PC-9 (cell line): ENCODE data around the gene PKP3. TPM values are rescaled to one million over a fixed set of nuclear protein-coding genes. Genes with fewer than 3 reads are reported as not detected.

Experiments
- BruUV-seq: library from RNA; stranded (reverse); fragments of 400-500 nt; replicated peaks from 2 replicates; lab custom pipeline; 2021; lab: Mats Ljungman, UMichigan
- CTCF ChIA-PET: fragments of 300-600 bp; sonication (Branson Sonifier 250); formaldehyde crosslinking; loops from one replicate; lab custom pipeline; 2022; ENCODE audit warnings: antibody characterized with exemption; lab: Charles Lee
- POLR2A ChIA-PET: fragments of 300-600 bp; sonication (Branson Sonifier 250); formaldehyde crosslinking; loops from one replicate; lab custom pipeline; 2022; ENCODE audit warnings: antibody characterized with exemption; ENCODE audit not compliant: unreplicated experiment; lab: Charles Lee
- DNase-seq, 2 experiments: peaks; one replicate each; pipeline versions ENCODE4 v3.0.0 to v3.0.0-alpha.2; 2015 to 2022; ENCODE audit warnings: mixed read lengths in 1 of 2
- H2AFZ ChIP-seq: fragments of 200-600 bp; sonication (generic); 2 replicates; pipeline ENCODE4 v1.8.1; 2017; ENCODE audit warnings: antibody characterized with exemption
- H3F3A ChIP-seq: fragments of 200-600 bp; sonication (generic); 2 replicates; pipeline ENCODE4 v1.8.1; 2017; ENCODE audit warnings: antibody characterized with exemption, mild to moderate bottlenecking, low read depth; ENCODE audit not compliant: insufficient read depth
- H3K27ac ChIP-seq: fragments of 200-600 bp; sonication (generic); 2 replicates; pipeline ENCODE4 v1.6.1; 2016; ENCODE audit warnings: mixed run types
- H3K27me3 ChIP-seq: fragments of 200-600 bp; sonication (generic); 2 replicates; pipeline ENCODE4 v1.6.1; 2016; ENCODE audit warnings: low read depth, mixed run types; ENCODE audit not compliant: insufficient read depth
- H3K36me3 ChIP-seq: fragments of 200-600 bp; sonication (generic); 2 replicates; pipeline ENCODE4 v1.6.1; 2016; ENCODE audit warnings: low read depth, mixed run types
- H3K4me1 ChIP-seq: fragments of 200-600 bp; sonication (generic); replicated peaks from 2 replicates; pipeline ENCODE4 v1.6.1; 2016; ENCODE audit warnings: mixed run types; ENCODE audit not compliant: insufficient read depth
- H3K4me2 ChIP-seq: fragments of 200-600 bp; sonication (generic); 2 replicates; pipeline ENCODE4 v1.6.1; 2017; ENCODE audit warnings: mixed run types
- H3K4me3 ChIP-seq: fragments of 200-600 bp; sonication (generic); 2 replicates; pipeline ENCODE4 v1.6.1; 2016; ENCODE audit warnings: mixed run types
- H3K79me2 ChIP-seq: fragments of 200-600 bp; sonication (generic); 2 replicates; pipeline ENCODE4 v1.6.1; 2017; ENCODE audit warnings: low read depth, mixed run types
- H3K9me2 ChIP-seq: fragments of 200-600 bp; sonication (generic); 2 replicates; pipeline ENCODE4 v1.8.1; 2017; ENCODE audit warnings: mild to moderate bottlenecking; ENCODE audit not compliant: insufficient read depth
- H3K9me3 ChIP-seq: fragments of 200-600 bp; sonication (generic); 2 replicates; pipeline ENCODE4 v1.8.1; 2016; ENCODE audit warnings: low read depth; ENCODE audit not compliant: insufficient read depth
- H4K20me1 ChIP-seq: fragments of 200-600 bp; sonication (generic); 2 replicates; pipeline ENCODE4 v1.8.1; 2017; ENCODE audit not compliant: insufficient read depth
- EZH2 ChIP-seq: fragments of 200-600 bp; sonication (generic); IDR thresholded peaks from 2 replicates; pipeline ENCODE4 v1.8.0; 2017; ENCODE audit warnings: antibody characterized with exemption, low read depth
- intact Hi-C: fragments of 100-400 bp; cut with micrococcal nuclease; formaldehyde crosslinking; loops from one replicate; pipeline ENCODE4 v1.10.0; 2022; ENCODE audit not compliant: unreplicated experiment
- total RNA-seq: library from RNA; stranded (reverse); gene quantifications from 2 replicates; pipeline ENCODE4 v1.2.3, GENCODE V29; 2021
- TF ChIP-seq, protein P1 (sequence below): fragments of 200-600 bp; sonication (generic); conservative IDR thresholded peaks from 2 replicates; pipeline ENCODE4 v1.6.1; 2017; ENCODE audit warnings: mixed run types, antibody characterized with exemption, mild to moderate bottlenecking, moderate library complexity

PKP3 gene
- total RNA-seq, 1 experiment from 2014 or later = 83.7 TPM

DNA sequence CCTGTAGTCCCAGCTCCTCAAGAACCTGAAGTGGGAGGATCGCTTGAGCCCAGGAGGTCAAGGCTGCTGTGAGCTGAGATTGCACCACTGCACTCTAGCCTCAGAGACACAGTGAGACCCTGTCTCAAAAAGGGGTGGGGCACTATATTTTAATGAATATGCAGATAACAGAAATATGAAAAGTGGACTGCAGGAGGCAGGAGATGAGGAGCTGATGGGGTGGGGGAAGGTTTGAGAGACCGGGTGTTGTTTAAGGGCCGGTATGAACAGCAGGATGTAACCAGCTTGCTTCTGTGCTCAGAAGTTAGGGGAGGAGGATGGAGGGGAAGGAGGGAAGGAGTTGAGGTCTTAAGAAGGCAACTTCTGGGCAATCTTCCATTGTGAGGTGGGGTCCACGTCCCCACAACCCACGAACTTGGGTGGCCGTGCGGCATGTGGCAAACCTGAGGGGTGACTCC is 26.0 kb upstream of the PKP3 start:
- TF ChIP-seq, protein P1, sequence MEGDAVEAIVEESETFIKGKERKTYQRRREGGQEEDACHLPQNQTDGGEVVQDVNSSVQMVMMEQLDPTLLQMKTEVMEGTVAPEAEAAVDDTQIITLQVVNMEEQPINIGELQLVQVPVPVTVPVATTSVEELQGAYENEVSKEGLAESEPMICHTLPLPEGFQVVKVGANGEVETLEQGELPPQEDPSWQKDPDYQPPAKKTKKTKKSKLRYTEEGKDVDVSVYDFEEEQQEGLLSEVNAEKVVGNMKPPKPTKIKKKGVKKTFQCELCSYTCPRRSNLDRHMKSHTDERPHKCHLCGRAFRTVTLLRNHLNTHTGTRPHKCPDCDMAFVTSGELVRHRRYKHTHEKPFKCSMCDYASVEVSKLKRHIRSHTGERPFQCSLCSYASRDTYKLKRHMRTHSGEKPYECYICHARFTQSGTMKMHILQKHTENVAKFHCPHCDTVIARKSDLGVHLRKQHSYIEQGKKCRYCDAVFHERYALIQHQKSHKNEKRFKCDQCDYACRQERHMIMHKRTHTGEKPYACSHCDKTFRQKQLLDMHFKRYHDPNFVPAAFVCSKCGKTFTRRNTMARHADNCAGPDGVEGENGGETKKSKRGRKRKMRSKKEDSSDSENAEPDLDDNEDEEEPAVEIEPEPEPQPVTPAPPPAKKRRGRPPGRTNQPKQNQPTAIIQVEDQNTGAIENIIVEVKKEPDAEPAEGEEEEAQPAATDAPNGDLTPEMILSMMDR = no peak
- no peak for TF ChIP-seq EZH2
- Histone ChIP-seq H3K9me2 (no peaks in the 10 kb centered on the region), H3K4me3 (no peak overlapping the region), H3F3A (peaks cover 11% of the 10 kb centered on the region), H3K27me3 (peaks cover 15% of the 10 kb centered on the region), H3K36me3 (no peaks in the 10 kb centered on the region), H4K20me1 (no peaks in the 10 kb centered on the region), H3K4me2 (peak overlapping the region; percentile 61; the same call in 1 of the 2 replicates), H3K27ac (no peak overlapping the region), H2AFZ (no peak overlapping the region), H3K4me1 (peaks cover 8% of the 10 kb centered on the region; the same call in 1 of the 2 replicates), H3K79me2 (no peaks in the 10 kb centered on the region), H3K9me3 (no peaks in the 10 kb centered on the region)
- ChIA-PET CTCF (no interaction called here), POLR2A (interaction anchor here (0.7 kb wide), 1 partner anchor 82 kb away, joined by 4 read pairs; no protein-coding TSS in a partner anchor)
- no peak for DNase-seq
- intact Hi-C loops = no loop called here
- no TSS peak for BruUV-seq

DNA sequence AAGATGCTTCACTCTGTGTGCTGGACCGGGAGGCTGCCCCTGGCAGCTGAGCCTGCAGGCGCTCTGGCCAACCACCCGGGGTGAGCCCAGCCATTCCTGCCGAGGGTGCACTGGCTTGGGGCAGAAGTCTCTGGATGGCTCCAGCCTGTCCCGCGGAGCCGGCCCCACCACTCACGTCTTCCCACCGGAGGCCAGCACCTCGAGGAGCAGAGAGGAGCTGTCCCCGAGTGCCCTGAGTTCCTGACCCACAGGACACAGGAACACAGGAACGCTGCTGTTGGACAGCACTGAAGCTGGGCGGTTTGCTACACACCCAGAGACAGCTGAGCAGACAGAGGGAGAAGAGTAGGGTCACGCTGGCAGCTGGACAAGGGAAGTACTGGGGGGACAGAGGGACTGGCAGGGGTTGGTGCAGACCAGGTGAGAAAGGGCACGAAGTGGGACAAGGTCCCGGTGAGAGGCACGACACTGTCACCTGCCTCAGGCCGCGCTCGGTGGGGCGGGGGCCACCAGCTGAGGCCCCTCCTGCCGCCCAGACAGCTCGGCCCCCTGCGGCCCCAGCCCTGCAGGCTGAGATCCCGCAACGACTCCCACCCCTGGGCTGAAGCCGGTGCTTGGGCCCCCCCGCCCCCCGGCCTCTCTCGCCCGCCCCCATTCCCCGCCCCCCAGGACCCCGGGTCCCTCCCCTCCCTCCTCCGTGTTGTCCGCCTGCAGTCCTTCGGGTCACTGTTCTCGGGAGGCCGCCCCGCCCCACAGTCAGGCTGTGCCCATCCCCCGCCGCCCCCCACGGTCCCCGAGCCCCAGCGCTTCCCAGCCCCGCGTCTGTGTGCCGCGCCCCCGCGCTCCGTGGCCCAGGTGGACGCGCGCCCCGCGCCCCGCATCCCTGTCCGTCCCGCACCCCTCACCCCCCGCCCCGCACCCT is 25.3 kb upstream of the PKP3 start:
- intact Hi-C loops = no loop called here

DNA sequence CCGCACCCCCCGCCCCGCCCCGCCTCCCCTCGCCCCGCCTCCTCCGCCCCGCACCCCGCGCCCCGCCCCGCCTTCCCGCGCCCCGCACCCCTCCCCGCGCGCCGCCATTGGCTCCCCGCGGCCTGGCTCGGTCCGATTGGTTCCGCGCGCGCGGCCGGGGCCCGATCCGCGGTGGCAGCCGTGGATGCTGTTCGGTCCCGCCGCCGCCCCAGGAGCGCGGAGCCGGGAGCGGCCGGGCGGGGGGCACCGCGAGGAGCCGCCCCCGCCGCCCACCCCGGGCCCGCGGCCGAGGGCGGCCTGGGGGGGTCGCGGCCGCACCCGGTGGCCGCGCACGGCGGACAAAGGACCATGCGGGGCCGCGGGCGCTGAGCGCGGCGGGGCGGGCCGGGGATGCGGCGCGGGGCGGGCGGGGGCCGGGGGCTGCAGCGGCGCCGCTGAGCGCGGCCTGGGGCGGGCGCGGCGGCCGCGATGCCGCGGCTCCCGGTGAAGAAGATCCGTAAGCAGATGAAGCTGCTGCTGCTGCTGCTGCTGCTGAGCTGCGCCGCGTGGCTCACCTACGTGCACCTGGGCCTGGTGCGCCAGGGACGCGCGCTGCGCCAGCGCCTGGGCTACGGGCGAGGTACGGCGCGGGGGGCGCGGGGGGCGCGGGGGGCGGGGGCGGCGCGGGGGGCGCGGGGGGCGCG is 24.5 kb upstream of the PKP3 start, which contains the start of gene B4GALNT4:
Gene B4GALNT4 (plus strand): TSS at position 164 of the 683 bp plus-strand sequence. CDS start 305 bp downstream, at position 469.
- no peak for DNase-seq
- no TSS peak for BruUV-seq
- no peaks in the 10 kb centered on the region for H3K36me3 ChIP-seq
- H3K27me3 ChIP-seq = peaks cover 15% of the 10 kb centered on the region
- no peaks in the 10 kb centered on the region for H3K79me2 ChIP-seq
- H3K4me2 ChIP-seq = peak within 1 kb of the TSS; percentile 61
- H2AFZ ChIP-seq = no peak within 1 kb of the TSS
- H3K4me1 ChIP-seq = peaks cover 8% of the 10 kb centered on the region; the same call in 1 of the 2 replicates
- POLR2A ChIA-PET = interaction anchor here (0.6 kb wide), 2 partner anchors 75 to 378 kb away, joined by 3 to 4 read pairs; partner anchors contain the start of gene TALDO1
- no peak for TF ChIP-seq EZH2
- TF ChIP-seq, protein P1 = no peak
- H4K20me1 ChIP-seq = no peaks in the 10 kb centered on the region
- no peak within 1 kb of the TSS for H3K27ac ChIP-seq
- peaks cover 11% of the 10 kb centered on the region for H3F3A ChIP-seq
- H3K4me3 ChIP-seq = no peak within 1 kb of the TSS
- intact Hi-C loops = no loop called here
- no peaks in the 10 kb centered on the region for H3K9me2 ChIP-seq
- CTCF ChIA-PET = no interaction called here
- no peaks in the 10 kb centered on the region for H3K9me3 ChIP-seq

More for the DNA sequence above, 25.3 kb upstream of the PKP3 start:
- H3K27ac ChIP-seq = no peak overlapping the region
- H3K27me3 ChIP-seq = peaks cover 15% of the 10 kb centered on the region
- peaks cover 11% of the 10 kb centered on the region for H3F3A ChIP-seq
- H3K4me2 ChIP-seq = peak overlapping the region; percentile 61
- no peak for TF ChIP-seq EZH2
- TF ChIP-seq, protein P1 = no peak
- no TSS peak for BruUV-seq
- peak in 1 of 2 experiments; percentile 23 for DNase-seq
- no peak overlapping the region for H3K4me3 ChIP-seq
- no peaks in the 10 kb centered on the region for H3K9me3 ChIP-seq
- H3K4me1 ChIP-seq = peaks cover 8% of the 10 kb centered on the region; the same call in 1 of the 2 replicates
- CTCF ChIA-PET = no interaction called here
- H3K36me3 ChIP-seq = no peaks in the 10 kb centered on the region
- no peaks in the 10 kb centered on the region for H4K20me1 ChIP-seq
- H2AFZ ChIP-seq = no peak overlapping the region
- POLR2A ChIA-PET = no interaction called here
- no peaks in the 10 kb centered on the region for H3K79me2 ChIP-seq
- H3K9me2 ChIP-seq = no peaks in the 10 kb centered on the region
